Measurements from ENCODE around the gene BMPR1B. TPM values are rescaled to one million over a fixed set of nuclear protein-coding genes. Genes with fewer than 3 reads are reported as not detected.

Gene BMPR1B
- total and polyA plus RNA-seq, 2 of the 8 experiments (the other 6 are each of a cell fraction or from before 2014, with no cell fraction given): 0.14 to 1.1 TPM

- Histone ChIP-seq H4K20me1 (replicated peaks in 1 of 2; ENCODE audit: control insufficient read depth in 1 of 2, insufficient read depth in 2 of 2, low read length in 2 of 2) (no peaks in the 10 kb centered on the region), H3K27ac (ENCODE audit: low read depth, low read length) (no peak overlapping the region), H3K56ac (replicated peaks; ENCODE audit: insufficient read length, low read depth, low read length) (no peak overlapping the region), H4K5ac (ENCODE audit: insufficient read length, low read depth, low read length) (no peak overlapping the region), H2AK5ac (ENCODE audit: low read depth, low read length) (no peak overlapping the region), H4K8ac (ENCODE audit: extremely low read depth, insufficient read depth, low read length) (no peak overlapping the region), H3K4me3 (ENCODE audit: extremely low read depth in 1 of 4, insufficient read depth in 2 of 4, low read depth in 3 of 4, low read length in 4 of 4) (no peak overlapping the region), H2AFZ (ENCODE audit: low read length) (no peak overlapping the region), H3K4me1 (replicated peaks in 1 of 4; ENCODE audit: control insufficient read depth in 3 of 4, insufficient read depth in 4 of 4, low read length in 3 of 4) (peaks cover 0 to 3% (median 0%) of the 10 kb centered on the region in 4 experiments; a peak in 1 of 7 replicates), H3K23ac (ENCODE audit: insufficient read length) (no peak overlapping the region), H3K14ac (ENCODE audit: insufficient read length) (no peak overlapping the region), H3K4me2 (ENCODE audit: insufficient read depth in 1 of 2, low read depth in 2 of 2, low read length in 2 of 2) (no peak overlapping the region), H3K27me3 (replicated peaks in 1 of 4; ENCODE audit: control insufficient read depth in 3 of 4, extremely low read depth in 1 of 4, insufficient read depth in 3 of 4, low read length in 3 of 4) (no peaks in the 10 kb centered on the region), H3K18ac (ENCODE audit: extremely low read depth, low read length) (no peak overlapping the region), H3K23me2 (ENCODE audit: low read depth, low read length) (no peaks in the 10 kb centered on the region), H3K4ac (replicated peaks; ENCODE audit: insufficient read length, low read depth, low read length) (no peak overlapping the region), H2BK12ac (ENCODE audit: low read depth, low read length) (no peak overlapping the region), H3K36me3 (ENCODE audit: control insufficient read depth in 2 of 4, insufficient read depth in 4 of 4, low read length in 3 of 4) (no peaks in the 10 kb centered on the region), H4K91ac (replicated peaks; ENCODE audit: insufficient read length, low read length) (no peak overlapping the region), H3K9me3 (ENCODE audit: insufficient read depth in 2 of 2, low read depth in 1 of 2, low read length in 1 of 2) (no peaks in the 10 kb centered on the region; a peak in 1 of 4 replicates), H3K9ac (replicated peaks in 1 of 4; ENCODE audit: extremely low read depth in 1 of 4, low read depth in 3 of 4, low read length in 3 of 4) (no peak overlapping the region), H2BK20ac (ENCODE audit: low read length) (no peak overlapping the region), H3K79me2 (ENCODE audit: control insufficient read depth in 1 of 2, insufficient read depth in 2 of 2, low read length in 2 of 2) (no peaks in the 10 kb centered on the region), H2BK15ac (ENCODE audit: low read length) (no peak overlapping the region), H2BK120ac (replicated peaks; ENCODE audit: low read depth, low read length) (no peak overlapping the region), H3K79me1 (ENCODE audit: low read depth, low read length) (no peaks in the 10 kb centered on the region), H2BK5ac (ENCODE audit: low read depth, low read length) (no peak overlapping the region)
- 95% methylated on average over 2 of the region's 2 CpGs; no CpG with 5 or more reads in 1 of the 2 experiments for WGBS, 2 experiments (ENCODE audit: extremely low coverage in 1 of 2, insufficient coverage in 1 of 2, insufficient read length in 1 of 2, insufficient replicate concordance in 2 of 2, low coverage in 1 of 2, low lambda C conversion rate in 2 of 2, missing lambda C conversion rate in 1 of 2)
- DNase-seq (ENCODE audit: low read depth in 1 of 2, low spot score in 2 of 2) (no peak), FAIRE-seq (no peak)
- POLR2A ChIA-PET (ENCODE audit: partially characterized antibody): no interaction called here
- TF ChIP-seq KDM1A (IDR thresholded peaks at IDR 0.05; ENCODE audit: borderline replicate concordance, low read length): no peak
- TF ChIP-seq CTCF (IDR thresholded peaks at IDR 0.05; ENCODE audit: control extremely low read depth in 1 of 3, insufficient read depth in 1 of 3, low read depth in 1 of 3, low read length in 3 of 3): no peak
- TF ChIP-seq JUN (IDR thresholded peaks at IDR 0.05; ENCODE audit: low read depth, low read length): no peak
- no peak for TF ChIP-seq ZNF274 (IDR thresholded peaks at IDR 0.05; ENCODE audit: borderline replicate concordance, extremely low read depth, low read length)
- no peak for TF ChIP-seq TAF1 (IDR thresholded peaks at IDR 0.05; ENCODE audit: low read depth, low read length)
- TF ChIP-seq SP1 (IDR thresholded peaks at IDR 0.05; ENCODE audit: low read depth, low read length): no peak
- TF ChIP-seq SAP30 (IDR thresholded peaks at IDR 0.05; ENCODE audit: insufficient read depth, insufficient replicate concordance, low read length): no peak
- TF ChIP-seq RNF2 (IDR thresholded peaks at IDR 0.05; ENCODE audit: borderline replicate concordance, low read depth, low read length, missing control alignments, poor library complexity, severe bottlenecking): no peak
- CTCF ChIA-PET (ENCODE audit: partially characterized antibody): interaction anchor here (1.0 kb wide), 1 partner anchor 11 kb away, joined by 3 read pairs; no protein-coding TSS in a partner anchor
Measured at GRCh38 chr4:94954251-94954650, 196.5 kb downstream of the BMPR1B start.

Measured in H1 (cell line).